Psoas muscle (tissue), 8 donors: ENCODE results near the gene GALNT9. TPM values are rescaled to one million over a fixed set of nuclear protein-coding genes. Genes with fewer than 3 reads are reported as not detected.

Source experiments
- ATAC-seq, 4 donors: fragments of 200-7000 bp; cut with Tn5 transposase; one replicate each; pipeline ENCODE4 v1.9.1; 2020; ENCODE audit warnings: moderate library complexity in 3 of 4, mild to moderate bottlenecking in 2 of 4
- DNase-seq, 2 donors: peaks; one replicate each; pipeline ENCODE4 v3.0.0-alpha.2; 2020
- H3K27ac ChIP-seq: fragments of 200-600 bp; one replicate; pipeline ENCODE4 v1.8.0; 2022
- H3K27me3 ChIP-seq, 3 donors: fragments of 200-600 bp in 1 of 3; one replicate each; pipeline versions ENCODE4 v1.6.1 to v1.8.0; 2013 to 2022; ENCODE audit warnings: low read length in 2 of 3, mild to moderate bottlenecking in 2 of 3, moderate library complexity in 1 of 3; ENCODE audit not compliant: insufficient read depth in 3 of 3
- H3K36me3 ChIP-seq, 2 donors: fragments of 200-600 bp in 1 of 2; one replicate each; pipeline versions ENCODE4 v1.6.1 to v1.8.0; 2013 to 2022; ENCODE audit warnings: low read depth in 1 of 2, mild to moderate bottlenecking in 1 of 2, moderate library complexity in 1 of 2; ENCODE audit not compliant: insufficient read depth in 1 of 2
- H3K4me1 ChIP-seq: fragments of 200-600 bp; one replicate; pipeline ENCODE4 v1.8.0; 2022
- H3K4me3 ChIP-seq: fragments of 200-600 bp; one replicate; pipeline ENCODE4 v1.8.0; 2022; ENCODE audit warnings: mild to moderate bottlenecking
- H3K9me3 ChIP-seq: fragments of 200-600 bp; one replicate; pipeline ENCODE4 v1.8.0; 2022
- WGBS, 3 donors: extraction: QIAGEN DNeasy Blood & Tissue Kit; methylation state at CpG; one replicate each; pipeline versions ENCODE4 v1.1.6 to v1.1.7; 2013; 5-methylcytosine and 5-hydroxymethylcytosine counted together
- intact Hi-C, 2 donors: fragments of 100-400 bp; cut with DNase I; formaldehyde crosslinking; loops; one replicate each; pipeline versions ENCODE4 v1.11.0 to v1.14.2; 2022
- polyA plus RNA-seq, 3 donors: library from polyadenylated mRNA; stranded (reverse); fragments of 200-250 nt; gene quantifications; one replicate each; pipeline ENCODE4 v1.2.3, GENCODE V29; 2013
- total RNA-seq, 4 donors: library from RNA; stranded (reverse); fragmentation: NEBNext Ultra II Directional in 2 of 4; extraction: Animal tissue kit (Norgen Biotek cat#: 25700) in 2 of 4; gene quantifications; one replicate each; pipeline versions ENCODE4 v1.2.1 to v1.2.4, GENCODE V29; 2021 to 2023
- TF ChIP-seq, protein P1 (sequence below): fragments of 200-600 bp; IDR thresholded peaks from one replicate; pipeline ENCODE4 v1.8.0; 2022; ENCODE audit warnings: antibody characterized with exemption
- donor health status: healthy with polysubstance abuse.
- donor health status: DM: no; HTN: no; CAD: no; lungs with moderate emphysema.
- donor health status: Bipolar disorder and iron deficiency.
- donor health status: healthy.
- donor health status: DM: yes; HTN: yes; CAD: no.
- donor health status: DM: no; HTN: no; CAD: no.
- donor health status: DM: no; HTN: no; CAD: no.
- donor health status: DM: yes; HTN: yes; CAD: no.

Gene GALNT9
- total and polyA plus RNA-seq, 7 donors, result 0.01 to 0.21 (median 0.08) TPM; not detected in 4

DNA sequence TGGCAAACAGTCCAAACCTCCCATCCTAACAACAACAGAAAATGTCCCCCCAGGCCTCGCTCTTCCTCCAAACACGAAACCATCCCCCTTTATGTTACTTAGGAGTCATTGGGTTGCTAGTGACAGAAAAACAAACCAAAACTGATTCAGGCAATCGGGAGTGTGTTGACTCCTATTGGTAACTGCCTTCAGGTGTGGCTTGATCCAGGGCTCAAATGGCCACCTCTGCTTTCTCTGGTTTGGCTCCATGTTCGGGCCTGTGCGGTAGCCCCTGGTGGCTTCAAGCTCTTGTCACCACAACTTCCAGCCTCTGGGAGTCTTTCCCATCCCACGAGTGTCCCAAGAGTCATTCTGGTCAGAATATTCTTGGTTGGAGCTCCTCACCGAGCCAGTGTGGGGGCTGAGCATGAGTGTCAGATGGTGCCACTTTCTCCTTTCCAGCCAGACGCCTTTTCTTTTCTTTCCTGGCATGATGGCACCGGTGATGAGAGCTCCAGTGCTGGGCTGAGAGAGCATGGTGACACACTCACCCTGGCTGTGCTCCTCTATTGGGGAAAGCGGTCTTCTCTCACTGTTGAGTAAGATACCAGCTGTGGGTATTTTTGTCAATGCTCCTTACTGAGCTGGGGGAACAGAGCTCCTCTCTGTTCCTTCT is 146.6 kb downstream of the GALNT9 start:
- ATAC-seq (no peak), DNase-seq (no peak)
- Histone ChIP-seq H3K4me1 (no peaks in the 10 kb centered on the region), H3K27ac (no peak overlapping the region), H3K4me3 (no peak overlapping the region), H3K27me3 (peaks cover 0 to 11% (median 0%) of the 10 kb centered on the region in 3 donors), H3K9me3 (no peaks in the 10 kb centered on the region), H3K36me3 (no peaks in the 10 kb centered on the region)
- TF ChIP-seq, protein P1, sequence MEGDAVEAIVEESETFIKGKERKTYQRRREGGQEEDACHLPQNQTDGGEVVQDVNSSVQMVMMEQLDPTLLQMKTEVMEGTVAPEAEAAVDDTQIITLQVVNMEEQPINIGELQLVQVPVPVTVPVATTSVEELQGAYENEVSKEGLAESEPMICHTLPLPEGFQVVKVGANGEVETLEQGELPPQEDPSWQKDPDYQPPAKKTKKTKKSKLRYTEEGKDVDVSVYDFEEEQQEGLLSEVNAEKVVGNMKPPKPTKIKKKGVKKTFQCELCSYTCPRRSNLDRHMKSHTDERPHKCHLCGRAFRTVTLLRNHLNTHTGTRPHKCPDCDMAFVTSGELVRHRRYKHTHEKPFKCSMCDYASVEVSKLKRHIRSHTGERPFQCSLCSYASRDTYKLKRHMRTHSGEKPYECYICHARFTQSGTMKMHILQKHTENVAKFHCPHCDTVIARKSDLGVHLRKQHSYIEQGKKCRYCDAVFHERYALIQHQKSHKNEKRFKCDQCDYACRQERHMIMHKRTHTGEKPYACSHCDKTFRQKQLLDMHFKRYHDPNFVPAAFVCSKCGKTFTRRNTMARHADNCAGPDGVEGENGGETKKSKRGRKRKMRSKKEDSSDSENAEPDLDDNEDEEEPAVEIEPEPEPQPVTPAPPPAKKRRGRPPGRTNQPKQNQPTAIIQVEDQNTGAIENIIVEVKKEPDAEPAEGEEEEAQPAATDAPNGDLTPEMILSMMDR, result no peak
- intact Hi-C loops, result no loop called here
- WGBS, 3 donors, result 65 to 70% (median 67%) methylated on average over 10 of the region's 10 CpGs

DNA sequence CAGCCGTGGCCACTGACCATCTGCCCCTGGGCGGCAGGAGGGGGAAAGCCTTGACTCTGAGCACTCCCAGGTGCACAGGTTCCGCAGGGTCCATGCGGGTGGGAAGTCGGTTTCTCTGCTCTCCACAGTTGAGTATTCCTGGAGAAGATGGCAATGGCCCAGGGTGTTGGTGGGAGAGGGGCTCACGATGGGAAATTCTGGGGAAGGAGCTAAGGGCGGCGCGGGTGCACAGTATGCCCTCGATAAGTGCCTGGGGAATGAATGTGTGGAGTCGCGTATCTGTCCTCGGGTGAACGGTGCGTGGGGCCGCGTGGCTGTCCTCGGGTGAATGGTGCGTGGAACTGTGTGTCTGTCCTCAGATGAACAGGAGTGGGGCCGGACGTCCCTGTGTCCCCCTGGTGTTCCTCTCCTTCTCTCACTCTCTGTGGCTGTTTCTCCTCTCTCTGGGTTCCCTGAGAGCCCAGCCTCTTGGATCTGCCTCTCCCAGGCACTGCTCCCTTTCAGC is 147.1 kb downstream of the GALNT9 start:
- Histone ChIP-seq H3K27me3 (peaks cover 0 to 11% (median 2%) of the 10 kb centered on the region in 3 donors), H3K36me3 (no peaks in the 10 kb centered on the region), H3K4me3 (no peak overlapping the region), H3K4me1 (no peaks in the 10 kb centered on the region), H3K9me3 (no peaks in the 10 kb centered on the region), H3K27ac (no peak overlapping the region)
- ATAC-seq (no peak), DNase-seq (peak in 1 of 2 donors; percentile 30)
- TF ChIP-seq, protein P1, result no peak
- intact Hi-C loops, result no loop called here
- 84 to 89% (median 85%) methylated on average over 21 of the region's 21 CpGs for WGBS, 3 donors

DNA sequence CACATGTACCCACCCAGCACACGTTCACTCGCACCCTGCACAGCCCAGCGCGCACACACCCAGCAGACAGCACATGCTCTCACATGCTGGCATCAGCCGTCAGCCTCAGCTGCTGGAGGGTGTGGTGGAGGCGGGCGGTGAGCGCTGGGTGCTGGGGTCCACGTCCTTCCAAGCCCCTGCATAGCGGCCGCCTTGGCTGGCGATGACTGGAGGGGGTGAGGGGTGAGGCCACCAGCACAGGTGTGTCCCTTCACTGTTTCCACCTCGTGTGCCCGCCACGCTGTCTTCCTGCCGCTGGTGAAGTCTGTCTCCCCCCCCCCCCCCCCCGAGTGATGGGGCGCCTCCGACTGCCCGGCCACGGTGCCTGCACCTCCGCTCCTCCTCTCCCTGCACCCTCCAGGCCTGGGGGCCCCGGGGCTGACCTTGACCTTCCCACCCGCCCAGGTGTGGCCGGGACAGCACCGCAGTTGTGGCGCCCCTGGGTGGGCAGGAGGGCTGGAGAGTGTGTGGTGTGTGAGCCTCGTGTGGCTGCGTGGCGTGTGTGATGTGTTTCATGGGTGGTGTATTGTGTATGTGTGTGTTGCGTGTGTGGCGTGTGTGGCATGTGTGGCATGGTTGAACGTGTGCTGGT is 147.7 kb downstream of the GALNT9 start:
- Histone ChIP-seq H3K4me3 (no peak overlapping the region), H3K27ac (no peak overlapping the region), H3K4me1 (no peaks in the 10 kb centered on the region), H3K36me3 (no peaks in the 10 kb centered on the region), H3K9me3 (no peaks in the 10 kb centered on the region), H3K27me3 (peaks cover 0 to 12% (median 2%) of the 10 kb centered on the region in 3 donors)
- TF ChIP-seq, protein P1, result no peak
- intact Hi-C loops, result no loop called here
- DNase-seq (peak in 1 of 2 donors; percentile 37), ATAC-seq (no peak)
- WGBS, 3 donors, result 79 to 83% (median 81%) methylated on average over 31 to 33 of the region's 33 CpGs

DNA sequence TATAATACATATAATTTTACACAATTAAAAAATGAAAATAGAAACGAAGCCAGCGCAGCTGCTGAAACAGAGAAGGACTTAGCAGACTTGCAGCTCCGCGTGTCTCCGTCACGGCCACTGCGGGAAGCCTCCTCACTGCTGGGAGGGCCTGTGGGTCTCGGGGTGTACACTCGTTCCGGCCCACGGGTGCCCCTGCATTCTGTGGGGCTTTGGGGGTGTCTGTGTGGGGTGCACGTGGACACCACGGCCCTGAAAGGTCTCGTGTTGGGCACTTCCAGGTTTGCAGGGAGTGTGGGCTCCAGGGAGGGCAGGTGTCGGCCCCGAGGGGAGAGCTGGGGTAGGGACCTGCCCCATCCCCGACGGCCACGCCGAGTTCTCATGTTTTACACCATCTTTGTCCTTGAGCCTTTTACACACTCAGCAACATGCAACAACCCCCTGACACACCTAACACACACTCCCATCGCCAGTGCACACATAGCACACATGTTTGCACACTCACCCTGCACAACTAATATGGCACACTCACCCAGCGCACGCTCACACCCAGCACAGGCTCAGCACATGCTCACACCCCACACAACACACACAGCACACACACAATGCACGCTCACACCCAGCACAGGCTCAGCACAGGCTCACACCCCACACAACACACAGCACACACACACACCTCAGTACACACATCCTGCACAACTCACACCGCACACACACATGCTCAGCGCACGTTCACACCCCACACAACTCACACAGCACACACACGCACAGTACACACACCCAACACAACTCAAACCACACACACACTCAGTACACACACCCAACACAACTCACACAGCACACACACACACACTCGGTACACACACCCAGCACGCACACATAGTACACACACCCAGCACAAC is 148.5 kb downstream of the GALNT9 start:
- TF ChIP-seq, protein P1, result no peak
- H3K4me1 ChIP-seq, result no peaks in the 10 kb centered on the region
- WGBS, 3 donors, result 74 to 79% (median 77%) methylated on average over 30 of the region's 30 CpGs
- H3K36me3 ChIP-seq, result no peaks in the 10 kb centered on the region
- peaks cover 0 to 17% (median 5%) of the 10 kb centered on the region in 3 donors for H3K27me3 ChIP-seq
- no peak overlapping the region for H3K4me3 ChIP-seq
- DNase-seq (peak in 1 of 2 donors; percentile 44), ATAC-seq (peak in 1 of 4 donors; percentile 19)
- intact Hi-C loops, result no loop called here
- H3K9me3 ChIP-seq, result no peaks in the 10 kb centered on the region
- H3K27ac ChIP-seq, result no peak overlapping the region
